Stimulated activated CD8-positive, alpha-beta memory T cell treated with anti-CD3 and anti-CD28 coated beads, Interleukin-4, amount 100 ng/mL, for 1 hour (primary cell): ENCODE results near the gene CALML4.

Experiments
- DNase-seq, 2 donors: peaks; one replicate each; pipeline ENCODE4 v3.0.0-alpha.2; 2020; ENCODE audit warnings: low read depth in 2 of 2, low spot score in 1 of 2

The CALML4 gene

DNA sequence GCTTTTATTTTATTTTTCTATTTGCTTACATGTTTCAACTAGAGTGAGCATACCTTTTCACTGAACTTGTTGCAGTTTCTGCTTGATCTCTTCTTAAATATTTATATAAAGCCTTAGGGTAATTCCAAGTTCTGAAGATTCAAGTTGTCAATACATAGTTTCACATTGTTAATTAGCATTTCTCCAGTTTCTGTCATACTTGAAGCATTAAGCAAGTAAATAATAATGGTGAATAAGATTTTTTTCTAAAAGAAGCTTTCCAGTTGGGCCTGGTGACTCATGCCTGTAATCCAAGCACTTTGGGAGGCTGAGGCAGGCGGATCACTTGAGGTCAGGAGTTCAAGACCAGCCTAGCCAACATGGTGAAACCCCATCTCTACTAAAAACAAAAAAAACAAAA lies 53.9 kb downstream of the CALML4 start:
- DNase-seq, result no peak

DNA sequence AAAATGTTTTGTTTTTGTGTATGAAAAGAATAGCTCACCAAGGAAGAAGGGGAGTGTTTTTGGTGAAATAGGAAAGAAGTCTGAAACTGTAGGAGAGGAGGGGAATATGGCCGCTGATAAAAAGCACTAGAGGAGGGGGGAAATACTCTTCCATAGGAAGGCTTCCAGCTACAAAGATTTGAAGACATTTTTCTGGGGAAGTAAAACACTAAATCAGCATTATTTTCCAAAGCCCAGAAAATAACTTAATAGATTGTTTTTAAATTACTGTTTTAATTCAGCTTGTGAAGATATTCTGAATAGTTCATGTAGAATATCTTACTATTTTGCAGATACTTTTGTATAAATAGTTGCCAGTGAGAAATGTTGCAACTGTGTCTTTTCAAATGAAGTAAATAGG lies 54.9 kb downstream of the CALML4 start:
- DNase-seq, result no peak

- no peak for DNase-seq
Measured at GRCh38 chr15:68149059-68149458, 56.1 kb downstream of the CALML4 start.

GRCh38 chr15:68148039-68148438 lies 57.1 kb downstream of the CALML4 start:
- DNase-seq, result no peak

- no peak for DNase-seq
Measured at GRCh38 chr15:68145706-68146105, 59.4 kb downstream of the CALML4 start.

DNA sequence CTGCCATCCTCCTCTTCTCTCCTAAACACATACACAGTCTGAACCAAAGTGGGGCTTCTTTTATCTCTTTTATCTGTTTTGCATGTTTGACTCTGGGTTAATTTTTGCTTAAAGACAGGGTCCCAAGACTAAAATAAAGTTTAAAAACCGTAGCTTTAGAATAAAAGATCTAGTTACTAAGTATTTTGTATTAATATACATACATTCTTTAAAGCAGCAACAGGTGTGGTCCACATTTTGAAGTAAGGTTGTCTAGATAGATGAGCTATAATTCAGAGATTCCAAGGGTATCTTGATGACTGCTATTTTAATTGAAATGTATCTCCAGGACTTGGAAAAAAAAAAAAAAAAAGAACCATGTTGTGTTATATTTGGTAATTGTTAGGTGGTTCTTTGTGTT lies 61.3 kb downstream of the CALML4 start:
- DNase-seq, result no peak

DNA sequence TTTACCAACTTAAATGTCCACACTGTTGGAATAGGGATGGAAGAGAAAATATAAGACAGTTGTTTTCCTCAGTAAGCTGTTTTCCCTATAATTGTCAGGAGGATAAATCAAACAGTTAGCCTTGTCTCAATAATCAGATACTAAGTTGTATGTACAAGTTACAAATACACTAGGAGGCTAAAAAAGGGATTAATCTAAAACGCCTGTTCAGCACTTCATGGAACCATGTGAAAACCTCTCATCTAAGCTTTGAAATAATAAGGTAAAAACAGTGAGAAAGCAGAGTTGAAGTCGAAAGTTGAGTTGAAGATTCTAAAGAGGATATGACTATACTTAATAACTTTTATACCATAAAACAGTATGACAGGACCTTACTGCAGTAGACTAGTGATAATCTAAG lies 62.0 kb downstream of the CALML4 start:
- DNase-seq, result no peak
